CD14-positive monocyte (primary cell): Measurements from ENCODE around the gene HTR7. TPM values are rescaled to one million over a fixed set of nuclear protein-coding genes. Genes with fewer than 3 reads are reported as not detected.

Experiments used
- DNase-seq, 3 donors: peaks; one replicate each; pipeline ENCODE4 v3.0.0-alpha.2; 2011 to 2022
- H2AFZ ChIP-seq: 2 replicates; pipeline ENCODE4 v1.6.0; 2012; ENCODE audit warnings: mild to moderate bottlenecking, low read depth, low read length, inconsistent platforms; ENCODE audit not compliant: insufficient read depth, poor library complexity, severe bottlenecking
- H3K27ac ChIP-seq, 2 donors: 1 replicate in 1 of 2; 2 replicates in 1 of 2; pipeline ENCODE4 v1.5.1; 2012 to 2013; ENCODE audit warnings: low read length in 2 of 2, control low read depth in 1 of 2, inconsistent platforms in 1 of 2, low read depth in 1 of 2, mild to moderate bottlenecking in 1 of 2
- H3K27me3 ChIP-seq, 2 donors: one replicate each; pipeline versions ENCODE4 v1.6.0 to v1.6.1; 2011 to 2013; ENCODE audit warnings: low read length in 2 of 2; ENCODE audit not compliant: control insufficient read depth in 2 of 2, insufficient read depth in 2 of 2
- H3K36me3 ChIP-seq, 2 donors: replicated peaks in 1 of 2; 1 replicate in 1 of 2; 2 replicates in 1 of 2; pipeline versions ENCODE4 v1.5.1 to v1.6.1; 2012 to 2013; ENCODE audit warnings: low read length in 2 of 2, control low read depth in 1 of 2, inconsistent platforms in 1 of 2, mild to moderate bottlenecking in 1 of 2; ENCODE audit not compliant: insufficient read depth in 2 of 2, control insufficient read depth in 1 of 2
- H3K4me1 ChIP-seq, 2 donors: 1 replicate in 1 of 2; 2 replicates in 1 of 2; pipeline versions ENCODE4 v1.5.1 to v1.6.1; 2012 to 2013; ENCODE audit warnings: low read length in 2 of 2, control low read depth in 1 of 2, inconsistent platforms in 1 of 2, mild to moderate bottlenecking in 1 of 2, moderate library complexity in 1 of 2; ENCODE audit not compliant: insufficient read depth in 2 of 2, control insufficient read depth in 1 of 2
- H3K4me2 ChIP-seq: replicated peaks from 2 replicates; pipeline ENCODE3; 2012; ENCODE audit warnings: low read length, moderate library complexity, mild to moderate bottlenecking; ENCODE audit not compliant: poor library complexity, severe bottlenecking; ENCODE audit errors: extremely low read depth
- H3K4me3 ChIP-seq, 3 experiments: fragments of 200-600 bp in 1 of 3; sonication (generic) in 1 of 3; replicated peaks in 1 of 3; 1 replicate in 2 of 3; 2 replicates in 1 of 3; pipeline ENCODE4 v1.5.1; 2011 to 2013; ENCODE audit warnings: low read length in 3 of 3, mild to moderate bottlenecking in 3 of 3, control low read depth in 2 of 3, low read depth in 2 of 3, inconsistent platforms in 1 of 3, moderate library complexity in 1 of 3
- H3K79me2 ChIP-seq: 2 replicates; pipeline ENCODE4 v1.6.0; 2012; ENCODE audit warnings: mild to moderate bottlenecking, control low read depth, inconsistent platforms, low read length, moderate library complexity; ENCODE audit not compliant: insufficient read depth
- H3K9ac ChIP-seq: 2 replicates; pipeline ENCODE4 v1.6.0; 2017; ENCODE audit warnings: low read length, mild to moderate bottlenecking; ENCODE audit not compliant: insufficient read depth, poor library complexity, severe bottlenecking
- H3K9me3 ChIP-seq, 2 donors: replicated peaks in 1 of 2; 1 replicate in 1 of 2; 2 replicates in 1 of 2; pipeline versions ENCODE4 v1.5.1 to v1.6.1; 2012 to 2013; ENCODE audit warnings: low read length in 2 of 2, control low read depth in 1 of 2; ENCODE audit not compliant: control insufficient read depth in 1 of 2, insufficient read depth in 1 of 2
- H4K20me1 ChIP-seq: 2 replicates; pipeline ENCODE4 v1.6.0; 2012; ENCODE audit warnings: mild to moderate bottlenecking, low read length, control low read depth, moderate library complexity; ENCODE audit not compliant: insufficient read depth
- H3K27ac Mint-ChIP-seq, 7 donors: one replicate each; pipeline ENCODE4 v1.8.0; 2020; ENCODE audit warnings: mild to moderate bottlenecking in 7 of 7, mixed read lengths in 7 of 7, moderate library complexity in 6 of 7, inconsistent platforms in 2 of 7
- H3K27me3 Mint-ChIP-seq, 3 donors: one replicate each; pipeline ENCODE4 v1.8.0; 2021 to 2022; ENCODE audit warnings: low read depth in 3 of 3, mild to moderate bottlenecking in 3 of 3, mixed read lengths in 3 of 3, moderate library complexity in 3 of 3, inconsistent platforms in 1 of 3
- H3K36me3 Mint-ChIP-seq, 2 donors: one replicate each; pipeline ENCODE4 v1.8.0; 2020; ENCODE audit warnings: mixed read lengths in 2 of 2, inconsistent platforms in 1 of 2, mild to moderate bottlenecking in 1 of 2
- H3K4me1 Mint-ChIP-seq: one replicate; pipeline ENCODE4 v1.8.0; 2020; ENCODE audit warnings: mild to moderate bottlenecking, mixed read lengths
- H3K4me3 Mint-ChIP-seq, 2 donors: one replicate each; pipeline ENCODE4 v1.8.0; 2020; ENCODE audit warnings: mild to moderate bottlenecking in 2 of 2, mixed read lengths in 2 of 2, moderate library complexity in 1 of 2
- H3K9me3 Mint-ChIP-seq, 7 donors: one replicate each; pipeline ENCODE4 v1.8.0; 2020 to 2022; ENCODE audit warnings: mixed read lengths in 7 of 7, mild to moderate bottlenecking in 6 of 7, moderate library complexity in 6 of 7, inconsistent platforms in 2 of 7
- WGBS: methylation state at CpG from one replicate; pipeline ENCODE4 v1.1.5; 2013; ENCODE audit warnings: missing lambda C conversion rate; ENCODE audit not compliant: insufficient coverage; 5-methylcytosine and 5-hydroxymethylcytosine counted together
- intact Hi-C, 2 donors: fragments of 100-400 bp; cut with micrococcal nuclease; formaldehyde crosslinking; loops; one replicate each; pipeline versions ENCODE4 v1.15.0 to v1.15.1; 2023
- polyA plus RNA-seq, 3 donors: library from polyadenylated mRNA; depleted of rRNA in 1 of 3; unstranded in 2 of 3; stranded (reverse) in 1 of 3; fragments of 300-500 nt in 2 of 3; fragments of >200 nt in 1 of 3; fragmentation: Illumina TruSeq in 2 of 3; gene quantifications; 1 replicate in 2 of 3; 2 replicates in 1 of 3; pipeline ENCODE4 v1.2.3, GENCODE V29; 2012 to 2021
- TF ChIP-seq, protein P1 (sequence below): fragments of 200-600 bp; IDR thresholded peaks from one replicate; pipeline ENCODE4 v1.8.0; 2022; ENCODE audit warnings: antibody characterized with exemption, mild to moderate bottlenecking

The HTR7 gene
- polyA plus RNA-seq, 3 donors: 0.95 to 1.6 (median 1.1) TPM

- intact Hi-C loops: no loop called here
- H3K79me2 ChIP-seq: no peaks in the 10 kb centered on the region
- no peak overlapping the region for H3K4me3 ChIP-seq
- WGBS: 100% methylated on average over 2 of the region's 2 CpGs
- no peaks in the 10 kb centered on the region for H3K9me3 ChIP-seq
- no peak for DNase-seq
- no peaks in the 10 kb centered on the region for H3K27me3 ChIP-seq
- H3K4me1 ChIP-seq: no peaks in the 10 kb centered on the region
- peaks cover 0 to 2% (median 0%) of the 10 kb centered on the region in 3 donors for H3K27me3 Mint-ChIP-seq
- H3K36me3 Mint-ChIP-seq: no peaks in the 10 kb centered on the region
- no peak overlapping the region for H3K27ac Mint-ChIP-seq
- no peak overlapping the region for H3K9ac ChIP-seq
- H3K27ac ChIP-seq: no peak overlapping the region
- TF ChIP-seq, protein P1, sequence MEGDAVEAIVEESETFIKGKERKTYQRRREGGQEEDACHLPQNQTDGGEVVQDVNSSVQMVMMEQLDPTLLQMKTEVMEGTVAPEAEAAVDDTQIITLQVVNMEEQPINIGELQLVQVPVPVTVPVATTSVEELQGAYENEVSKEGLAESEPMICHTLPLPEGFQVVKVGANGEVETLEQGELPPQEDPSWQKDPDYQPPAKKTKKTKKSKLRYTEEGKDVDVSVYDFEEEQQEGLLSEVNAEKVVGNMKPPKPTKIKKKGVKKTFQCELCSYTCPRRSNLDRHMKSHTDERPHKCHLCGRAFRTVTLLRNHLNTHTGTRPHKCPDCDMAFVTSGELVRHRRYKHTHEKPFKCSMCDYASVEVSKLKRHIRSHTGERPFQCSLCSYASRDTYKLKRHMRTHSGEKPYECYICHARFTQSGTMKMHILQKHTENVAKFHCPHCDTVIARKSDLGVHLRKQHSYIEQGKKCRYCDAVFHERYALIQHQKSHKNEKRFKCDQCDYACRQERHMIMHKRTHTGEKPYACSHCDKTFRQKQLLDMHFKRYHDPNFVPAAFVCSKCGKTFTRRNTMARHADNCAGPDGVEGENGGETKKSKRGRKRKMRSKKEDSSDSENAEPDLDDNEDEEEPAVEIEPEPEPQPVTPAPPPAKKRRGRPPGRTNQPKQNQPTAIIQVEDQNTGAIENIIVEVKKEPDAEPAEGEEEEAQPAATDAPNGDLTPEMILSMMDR: no peak
- no peak overlapping the region for H3K4me3 Mint-ChIP-seq
- no peak overlapping the region for H2AFZ ChIP-seq
- no peaks in the 10 kb centered on the region for H4K20me1 ChIP-seq
- no peaks in the 10 kb centered on the region for H3K36me3 ChIP-seq
- H3K4me1 Mint-ChIP-seq: no peaks in the 10 kb centered on the region
- no peak overlapping the region for H3K4me2 ChIP-seq
- peaks cover 0 to 3% (median 0%) of the 10 kb centered on the region in 7 donors for H3K9me3 Mint-ChIP-seq
Measured at GRCh38 chr10:90707657-90708056, 150.2 kb downstream of the HTR7 start.

- Histone ChIP-seq H3K79me2 (no peaks in the 10 kb centered on the region), H2AFZ (no peak overlapping the region), H3K27ac (no peak overlapping the region), H3K4me1 (no peaks in the 10 kb centered on the region), H4K20me1 (no peaks in the 10 kb centered on the region), H3K9me3 (peaks cover 0 to 7% of the 10 kb centered on the region in 2 donors), H3K9ac (no peak overlapping the region), H3K4me2 (no peak overlapping the region), H3K27me3 (no peaks in the 10 kb centered on the region), H3K36me3 (no peaks in the 10 kb centered on the region), H3K4me3 (no peak overlapping the region)
- no peak for DNase-seq
- Mint-ChIP-seq H3K4me1 (no peaks in the 10 kb centered on the region), H3K36me3 (no peaks in the 10 kb centered on the region), H3K27me3 (peaks cover 0 to 2% (median 0%) of the 10 kb centered on the region in 3 donors), H3K9me3 (peaks cover 0 to 8% (median 5%) of the 10 kb centered on the region in 7 donors), H3K27ac (no peak overlapping the region), H3K4me3 (no peak overlapping the region)
- TF ChIP-seq, protein P1: no peak
- intact Hi-C loops: no loop called here
Measured at GRCh38 chr10:90701428-90701827, 156.4 kb downstream of the HTR7 start.
